Neural progenitor cell (in vitro differentiated cells): Measurements from ENCODE around the gene FAT1. TPM values are rescaled to one million over a fixed set of nuclear protein-coding genes. Genes with fewer than 3 reads are reported as not detected.

Source experiments
- DNase-seq: peaks from one replicate; pipeline ENCODE4 v3.0.0-alpha.2; 2016; ENCODE audit warnings: low spot score
- H2AFZ ChIP-seq: fragments of 200-600 bp; sonication (generic); replicated peaks from 2 replicates; pipeline ENCODE4 v1.6.1; 2016; ENCODE audit warnings: antibody characterized with exemption
- H3F3A ChIP-seq: fragments of 200-600 bp; sonication (generic); 2 replicates; pipeline ENCODE4 v1.6.1; 2016; ENCODE audit warnings: antibody characterized with exemption, low read depth
- H3K27ac ChIP-seq: fragments of 200-600 bp; sonication (generic); 2 replicates; pipeline ENCODE4 v1.5.1; 2016; ENCODE audit warnings: mild to moderate bottlenecking
- H3K27me3 ChIP-seq: fragments of 200-600 bp; sonication (generic); 2 replicates; pipeline ENCODE4 v1.6.1; 2016; ENCODE audit warnings: mild to moderate bottlenecking, moderate library complexity
- H3K36me3 ChIP-seq: fragments of 200-600 bp; sonication (generic); 2 replicates; pipeline ENCODE4 v1.5.1; 2016
- H3K4me1 ChIP-seq: fragments of 200-600 bp; sonication (generic); 2 replicates; pipeline ENCODE4 v1.6.1; 2016; ENCODE audit warnings: mixed run types
- H3K4me2 ChIP-seq: fragments of 200-600 bp; sonication (generic); 2 replicates; pipeline ENCODE4 v1.6.1; 2016
- H3K4me3 ChIP-seq: fragments of 200-600 bp; sonication (generic); 2 replicates; pipeline ENCODE4 v1.5.1; 2016
- H3K79me2 ChIP-seq: fragments of 200-600 bp; sonication (generic); 2 replicates; pipeline ENCODE4 v1.6.1; 2016; ENCODE audit warnings: low read depth
- H3K9ac ChIP-seq: fragments of 200-600 bp; sonication (generic); 2 replicates; pipeline ENCODE4 v1.6.1; 2016
- H3K9me3 ChIP-seq: fragments of 200-600 bp; sonication (generic); 2 replicates; pipeline ENCODE4 v1.5.1; 2016; ENCODE audit warnings: low read depth
- H4K20me1 ChIP-seq: fragments of 200-600 bp; sonication (generic); 2 replicates; pipeline ENCODE4 v1.6.1; 2016; ENCODE audit warnings: low read depth
- H3K27ac Mint-ChIP-seq: 3 replicates; pipeline ENCODE4 v1.8.0; 2021; ENCODE audit warnings: mixed read lengths
- H3K27me3 Mint-ChIP-seq: 2 replicates; pipeline ENCODE4 v1.8.0; 2022; ENCODE audit warnings: low read depth, mild to moderate bottlenecking, inconsistent platforms, moderate library complexity, mixed read lengths; ENCODE audit not compliant: insufficient read depth
- H3K36me3 Mint-ChIP-seq: 3 replicates; pipeline ENCODE4 v1.8.0; 2021; ENCODE audit warnings: mixed read lengths
- H3K4me1 Mint-ChIP-seq: 3 replicates; pipeline ENCODE4 v1.8.0; 2021; ENCODE audit warnings: mixed read lengths
- H3K4me3 Mint-ChIP-seq: 3 replicates; pipeline ENCODE4 v1.8.0; 2021; ENCODE audit warnings: mild to moderate bottlenecking, moderate library complexity, mixed read lengths
- H3K9me3 Mint-ChIP-seq: 3 replicates; pipeline ENCODE4 v1.8.0; 2020; ENCODE audit warnings: mixed read lengths
- EZH2 ChIP-seq: fragments of 200-600 bp; sonication (generic); IDR thresholded peaks from 2 replicates; pipeline ENCODE4 v1.6.1; 2017; ENCODE audit warnings: antibody characterized with exemption, mild to moderate bottlenecking, moderate library complexity
- EZH2phosphoT487 ChIP-seq: fragments of 200-600 bp; sonication (generic); IDR thresholded peaks from 2 replicates; pipeline ENCODE4 v1.6.1; 2017; ENCODE audit warnings: antibody characterized with exemption
- total RNA-seq: library from RNA; depleted of rRNA; stranded (reverse); fragments of >200 nt; gene quantifications from 2 replicates; pipeline ENCODE4 v1.2.3, GENCODE V29; 2015; ENCODE audit warnings: low replicate concordance
- TF ChIP-seq, protein P1 (sequence below): fragments of 200-600 bp; sonication (generic); IDR thresholded peaks from 2 replicates; pipeline ENCODE4 v1.5.1; 2017; ENCODE audit warnings: antibody characterized with exemption, mild to moderate bottlenecking

FAT1 gene
- total RNA-seq, 1 donor from 2014 or later = 517 TPM

DNA sequence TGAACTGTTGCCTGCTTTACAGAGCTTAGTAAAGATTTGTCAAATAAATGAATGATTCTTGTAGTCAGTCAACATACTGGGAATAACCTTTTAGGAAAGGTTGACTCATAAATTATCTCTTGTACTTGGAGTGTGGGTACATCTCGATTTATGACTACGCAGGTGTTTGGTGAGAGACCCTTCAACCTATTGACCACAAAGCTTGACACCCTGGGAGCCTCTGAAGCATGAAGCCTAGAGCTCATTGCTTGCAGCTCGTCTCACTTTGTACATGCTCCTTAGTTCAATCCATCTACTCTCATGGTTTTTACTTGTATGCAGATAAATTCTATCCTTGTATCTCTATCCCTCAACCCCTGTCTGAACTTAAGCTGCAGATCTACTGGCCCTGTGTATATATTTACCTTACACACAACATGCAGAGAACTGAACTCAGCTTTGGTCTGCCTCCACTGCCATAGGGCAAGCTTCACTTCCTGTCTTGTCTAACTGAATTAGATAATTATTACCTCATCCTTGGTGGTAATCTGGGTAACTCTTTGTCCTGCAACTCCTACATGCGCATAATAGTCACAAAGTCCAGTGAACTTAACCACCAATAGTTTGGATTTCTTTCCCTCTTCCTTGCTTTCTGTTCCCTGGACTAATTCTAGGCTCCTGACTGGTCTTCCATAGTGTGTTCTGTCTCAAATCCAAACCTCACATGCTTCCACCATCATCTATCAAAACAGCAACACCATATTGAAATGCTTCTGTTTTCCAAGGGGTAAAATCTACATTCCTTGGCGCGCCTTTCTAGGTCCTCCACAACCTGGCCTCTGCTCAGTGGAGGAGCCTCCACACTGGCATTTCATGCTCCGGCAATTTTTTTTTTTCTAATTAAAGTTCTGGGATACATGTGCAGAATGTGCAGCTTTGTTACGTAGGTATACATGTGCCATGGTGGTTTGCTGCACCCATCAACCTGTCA, 32.2 kb upstream of the FAT1 start:
- H3K27me3 Mint-ChIP-seq = peaks cover 12% of the 10 kb centered on the region
- H3K4me3 Mint-ChIP-seq = no peak overlapping the region
- DNase-seq = no peak
- Histone ChIP-seq H2AFZ (no peak overlapping the region), H4K20me1 (no peaks in the 10 kb centered on the region), H3F3A (no peaks in the 10 kb centered on the region), H3K9ac (no peak overlapping the region), H3K4me2 (no peak overlapping the region), H3K79me2 (no peaks in the 10 kb centered on the region), H3K4me1 (no peaks in the 10 kb centered on the region), H3K9me3 (no peaks in the 10 kb centered on the region), H3K27ac (no peak overlapping the region), H3K27me3 (no peaks in the 10 kb centered on the region), H3K36me3 (no peaks in the 10 kb centered on the region), H3K4me3 (no peak overlapping the region)
- H3K27ac Mint-ChIP-seq = no peak overlapping the region
- H3K4me1 Mint-ChIP-seq = peaks cover 4% of the 10 kb centered on the region
- TF ChIP-seq EZH2 (no peak), EZH2phosphoT487 (no peak)
- TF ChIP-seq, protein P1, sequence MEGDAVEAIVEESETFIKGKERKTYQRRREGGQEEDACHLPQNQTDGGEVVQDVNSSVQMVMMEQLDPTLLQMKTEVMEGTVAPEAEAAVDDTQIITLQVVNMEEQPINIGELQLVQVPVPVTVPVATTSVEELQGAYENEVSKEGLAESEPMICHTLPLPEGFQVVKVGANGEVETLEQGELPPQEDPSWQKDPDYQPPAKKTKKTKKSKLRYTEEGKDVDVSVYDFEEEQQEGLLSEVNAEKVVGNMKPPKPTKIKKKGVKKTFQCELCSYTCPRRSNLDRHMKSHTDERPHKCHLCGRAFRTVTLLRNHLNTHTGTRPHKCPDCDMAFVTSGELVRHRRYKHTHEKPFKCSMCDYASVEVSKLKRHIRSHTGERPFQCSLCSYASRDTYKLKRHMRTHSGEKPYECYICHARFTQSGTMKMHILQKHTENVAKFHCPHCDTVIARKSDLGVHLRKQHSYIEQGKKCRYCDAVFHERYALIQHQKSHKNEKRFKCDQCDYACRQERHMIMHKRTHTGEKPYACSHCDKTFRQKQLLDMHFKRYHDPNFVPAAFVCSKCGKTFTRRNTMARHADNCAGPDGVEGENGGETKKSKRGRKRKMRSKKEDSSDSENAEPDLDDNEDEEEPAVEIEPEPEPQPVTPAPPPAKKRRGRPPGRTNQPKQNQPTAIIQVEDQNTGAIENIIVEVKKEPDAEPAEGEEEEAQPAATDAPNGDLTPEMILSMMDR = no peak
- H3K9me3 Mint-ChIP-seq = peaks cover 10% of the 10 kb centered on the region
- H3K36me3 Mint-ChIP-seq = no peaks in the 10 kb centered on the region

DNA sequence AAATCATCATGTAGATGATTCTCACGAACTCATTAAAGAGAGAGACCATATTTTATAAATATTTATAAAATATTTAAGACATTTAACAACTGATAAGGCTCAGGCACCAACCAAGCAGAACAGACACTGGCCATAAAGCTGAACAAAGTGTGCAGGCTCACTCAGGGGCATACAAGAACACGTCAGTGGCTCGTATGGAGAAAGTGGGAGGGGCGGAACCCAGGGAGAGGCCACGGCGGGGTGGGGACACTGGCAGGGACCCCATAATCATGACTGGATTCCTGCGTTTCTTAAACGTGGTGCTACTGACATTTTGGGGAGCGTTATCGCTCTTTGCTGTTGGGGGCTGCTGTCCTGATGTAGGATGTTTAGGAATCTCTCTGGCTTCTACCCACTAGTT, 31.3 kb upstream of the FAT1 start:
- Histone ChIP-seq H3K36me3 (no peaks in the 10 kb centered on the region), H3F3A (no peaks in the 10 kb centered on the region), H3K4me2 (no peak overlapping the region), H2AFZ (no peak overlapping the region), H3K9me3 (no peaks in the 10 kb centered on the region), H3K27me3 (no peaks in the 10 kb centered on the region), H3K9ac (no peak overlapping the region), H4K20me1 (no peaks in the 10 kb centered on the region), H3K4me1 (no peaks in the 10 kb centered on the region), H3K27ac (no peak overlapping the region), H3K79me2 (no peaks in the 10 kb centered on the region), H3K4me3 (no peak overlapping the region)
- TF ChIP-seq, protein P1 = no peak
- TF ChIP-seq EZH2 = no peak
- TF ChIP-seq EZH2phosphoT487 = no peak
- Mint-ChIP-seq H3K4me3 (no peak overlapping the region), H3K4me1 (no peaks in the 10 kb centered on the region), H3K27me3 (peaks cover 14% of the 10 kb centered on the region), H3K9me3 (peaks cover 13% of the 10 kb centered on the region), H3K27ac (no peak overlapping the region), H3K36me3 (no peaks in the 10 kb centered on the region)
- DNase-seq = no peak

DNA sequence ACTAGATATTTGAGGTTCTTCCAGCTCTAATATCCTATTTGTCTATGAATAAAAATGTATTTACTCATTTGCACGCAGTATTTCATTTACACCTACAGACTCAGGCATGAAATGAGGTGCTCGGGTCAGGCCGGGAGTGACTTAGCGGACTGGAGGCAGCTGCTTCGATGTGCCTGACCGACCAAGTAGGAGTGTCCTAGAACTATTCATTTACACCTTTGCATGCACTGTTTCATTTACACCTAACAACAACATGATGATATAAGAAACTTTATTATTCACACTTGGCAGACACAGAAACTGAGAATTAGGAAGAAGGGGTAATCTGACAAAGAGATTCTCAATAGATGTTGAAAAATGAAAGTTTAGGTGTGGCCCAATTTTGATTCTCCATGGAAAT, 28.7 kb upstream of the FAT1 start:
- no peak overlapping the region for H3K4me3 Mint-ChIP-seq
- peaks cover 3% of the 10 kb centered on the region for H3K9me3 Mint-ChIP-seq
- no peak overlapping the region for H3K27ac Mint-ChIP-seq
- Histone ChIP-seq H3K36me3 (no peaks in the 10 kb centered on the region), H3K4me2 (no peak overlapping the region), H3F3A (no peaks in the 10 kb centered on the region), H3K79me2 (no peaks in the 10 kb centered on the region), H3K4me1 (no peaks in the 10 kb centered on the region), H3K9me3 (no peaks in the 10 kb centered on the region), H4K20me1 (no peaks in the 10 kb centered on the region), H3K9ac (no peak overlapping the region), H3K27ac (no peak overlapping the region), H2AFZ (no peak overlapping the region), H3K27me3 (no peaks in the 10 kb centered on the region), H3K4me3 (no peak overlapping the region)
- peaks cover 12% of the 10 kb centered on the region for H3K27me3 Mint-ChIP-seq
- no peak for DNase-seq
- TF ChIP-seq EZH2 (no peak), EZH2phosphoT487 (no peak)
- TF ChIP-seq, protein P1 = no peak
- no peaks in the 10 kb centered on the region for H3K4me1 Mint-ChIP-seq
- no peaks in the 10 kb centered on the region for H3K36me3 Mint-ChIP-seq
